Right forelimb (tissue), 1 donor: ENCODE data around the gene BCAS3.

Experiments
- DNase-seq: peaks from one replicate; pipeline ENCODE4 v3.0.0-alpha.2; 2018

The BCAS3 gene

GRCh38 chr17:61208301-61209105 is 530.9 kb downstream of the BCAS3 start:
- DNase-seq = no peak

GRCh38 chr17:61209106-61209439 is 531.4 kb downstream of the BCAS3 start:
- no peak for DNase-seq

- no peak for DNase-seq
These were observed 531.9 kb downstream of the BCAS3 start for GRCh38 chr17:61209525-61209924.

- DNase-seq = no peak
These were observed 533.6 kb downstream of the BCAS3 start for GRCh38 chr17:61211236-61211635.

GRCh38 chr17:61212655-61213054 is 535.0 kb downstream of the BCAS3 start:
- no peak for DNase-seq

GRCh38 chr17:61214753-61215152 is 537.1 kb downstream of the BCAS3 start:
- DNase-seq = no peak

GRCh38 chr17:61216066-61216465 is 538.4 kb downstream of the BCAS3 start:
- no peak for DNase-seq

GRCh38 chr17:61217878-61218437 is 540.3 kb downstream of the BCAS3 start:
- DNase-seq = no peak

GRCh38 chr17:61218438-61218837 is 540.8 kb downstream of the BCAS3 start:
- no peak for DNase-seq

GRCh38 chr17:61219460-61219859 is 541.8 kb downstream of the BCAS3 start:
- no peak for DNase-seq

- no peak for DNase-seq
These were observed 543.5 kb downstream of the BCAS3 start for GRCh38 chr17:61221181-61221580.

- no peak for DNase-seq
These were observed 544.2 kb downstream of the BCAS3 start for GRCh38 chr17:61221597-61222471.

- DNase-seq = no peak
These were observed 546.1 kb downstream of the BCAS3 start for GRCh38 chr17:61223725-61224124.

- DNase-seq = no peak
These were observed 547.7 kb downstream of the BCAS3 start for GRCh38 chr17:61225178-61225882.

GRCh38 chr17:61227866-61228265 is 550.2 kb downstream of the BCAS3 start:
- no peak for DNase-seq

GRCh38 chr17:61230461-61230860 is 552.8 kb downstream of the BCAS3 start:
- DNase-seq = no peak

- no peak for DNase-seq
These were observed 553.5 kb downstream of the BCAS3 start for GRCh38 chr17:61230972-61231820.

GRCh38 chr17:61232871-61233270 is 555.2 kb downstream of the BCAS3 start:
- DNase-seq = no peak

GRCh38 chr17:61233991-61234750 is 556.5 kb downstream of the BCAS3 start:
- DNase-seq = no peak

GRCh38 chr17:61235001-61235826 is 557.6 kb downstream of the BCAS3 start:
- no peak for DNase-seq

GRCh38 chr17:61235827-61236197 is 558.2 kb downstream of the BCAS3 start:
- DNase-seq = no peak
